B cell (primary cell): ENCODE results near the gene ZNF679. TPM values are rescaled to one million over a fixed set of nuclear protein-coding genes. Genes with fewer than 3 reads are reported as not detected.

Experiments
- ATAC-seq: fragments of 200-7000 bp; cut with Tn5 transposase; one replicate; pipeline ENCODE4 v1.10.0; 2021; ENCODE audit warnings: low read depth, mild to moderate bottlenecking, moderate number of reproducible peaks, moderate library complexity
- CTCF ChIA-PET: fragments of 350-600 bp; sonication (Branson Sonifier 250); formaldehyde crosslinking; loops from one replicate; lab custom pipeline; 2021; ENCODE audit warnings: antibody characterized with exemption, inconsistent platforms; lab: Charles Lee
- POLR2A ChIA-PET: fragments of 350-600 bp; sonication (Branson Sonifier 250); formaldehyde crosslinking; loops from one replicate; lab custom pipeline; 2021; ENCODE audit warnings: antibody characterized with exemption; lab: Charles Lee
- DNase-seq: peaks from one replicate; pipeline ENCODE4 v3.0.0; 2013
- H2AFZ ChIP-seq: 2 replicates; pipeline ENCODE4 v1.6.1; 2012; ENCODE audit warnings: mild to moderate bottlenecking, low read depth, low read length; ENCODE audit not compliant: insufficient read depth, poor library complexity, severe bottlenecking
- H3K27ac ChIP-seq, 2 donors: 1 replicate in 1 of 2; 2 replicates in 1 of 2; pipeline ENCODE4 v1.5.1; 2012 to 2013; ENCODE audit warnings: low read length in 2 of 2, mild to moderate bottlenecking in 2 of 2, moderate library complexity in 1 of 2
- H3K27me3 ChIP-seq, 4 experiments: fragments of 200-600 bp in 1 of 4; sonication (generic) in 1 of 4; replicated peaks in 1 of 4; 1 replicate in 2 of 4; 2 replicates in 2 of 4; pipeline versions ENCODE4 v1.6.1 to v1.7.0; 2013 to 2016; ENCODE audit warnings: low read length in 3 of 4, mild to moderate bottlenecking in 2 of 4, mixed read lengths in 1 of 4, moderate library complexity in 1 of 4; ENCODE audit not compliant: insufficient read depth in 4 of 4, control insufficient read depth in 3 of 4; ENCODE audit errors: control extremely low read depth in 1 of 4
- H3K36me3 ChIP-seq, 2 experiments: replicated peaks in 1 of 2; 1 replicate in 1 of 2; 2 replicates in 1 of 2; pipeline versions ENCODE4 v1.6.1 to v1.7.1; 2013; ENCODE audit warnings: low read length in 1 of 2; ENCODE audit not compliant: insufficient read depth in 2 of 2, control insufficient read depth in 1 of 2; ENCODE audit errors: control extremely low read depth in 1 of 2, extremely low read depth in 1 of 2
- H3K4me1 ChIP-seq, 2 donors: fragments of 200-600 bp in 1 of 2; sonication (generic) in 1 of 2; 1 replicate in 1 of 2; 2 replicates in 1 of 2; pipeline versions ENCODE4 v1.5.1 to v1.6.1; 2013 to 2017; ENCODE audit warnings: low read length in 2 of 2; ENCODE audit not compliant: control insufficient read depth in 2 of 2, insufficient read depth in 2 of 2
- H3K4me2 ChIP-seq: replicated peaks from 2 replicates; pipeline ENCODE3; 2012; ENCODE audit warnings: mild to moderate bottlenecking, low read depth, low read length; ENCODE audit not compliant: poor library complexity, severe bottlenecking
- H3K4me3 ChIP-seq, 5 experiments: fragments of 200-600 bp in 1 of 5; sonication (generic) in 1 of 5; 1 replicate in 3 of 5; 2 replicates in 2 of 5; pipeline versions ENCODE4 v1.5.1 to v1.7.0; 2011 to 2016; ENCODE audit warnings: low read length in 4 of 5, mild to moderate bottlenecking in 4 of 5, low read depth in 2 of 5, control low read depth in 1 of 5, moderate library complexity in 1 of 5; ENCODE audit not compliant: insufficient read depth in 1 of 5; ENCODE audit errors: control extremely low read depth in 1 of 5, extremely low read depth in 1 of 5
- H3K79me2 ChIP-seq: fragments of 200-600 bp; sonication (generic); one replicate; pipeline ENCODE4 v1.6.0; 2016; ENCODE audit warnings: low read length; ENCODE audit not compliant: control insufficient read depth, insufficient read depth
- H3K9ac ChIP-seq: fragments of 200-600 bp; sonication (generic); 2 replicates; pipeline ENCODE4 v1.6.1; 2017; ENCODE audit warnings: mild to moderate bottlenecking, low read length, moderate library complexity
- H3K9me3 ChIP-seq, 3 donors: one replicate each; pipeline versions ENCODE4 v1.6.1 to v1.7.1; 2013; ENCODE audit warnings: low read length in 2 of 3; ENCODE audit not compliant: control insufficient read depth in 2 of 3, insufficient read depth in 1 of 3; ENCODE audit errors: control extremely low read depth in 1 of 3
- H4K20me1 ChIP-seq: 2 replicates; pipeline ENCODE4 v1.6.0; 2012; ENCODE audit warnings: mild to moderate bottlenecking, low read length; ENCODE audit not compliant: insufficient read depth, control insufficient read depth, poor library complexity, severe bottlenecking
- H3K27ac Mint-ChIP-seq: one replicate; pipeline ENCODE4 v1.8.0; 2021; ENCODE audit warnings: mixed read lengths
- H3K27me3 Mint-ChIP-seq: one replicate; pipeline ENCODE4 v1.8.0; 2021; ENCODE audit warnings: mixed read lengths
- H3K4me1 Mint-ChIP-seq: one replicate; pipeline ENCODE4 v1.8.0; 2021; ENCODE audit warnings: mixed read lengths
- H3K4me3 Mint-ChIP-seq: one replicate; pipeline ENCODE4 v1.8.0; 2021; ENCODE audit warnings: mixed read lengths
- H3K9me3 Mint-ChIP-seq: one replicate; pipeline ENCODE4 v1.8.0; 2022; ENCODE audit warnings: mixed read lengths; ENCODE audit not compliant: insufficient read depth
- CTCF ChIP-seq: fragments of 200-600 bp; IDR thresholded peaks from one replicate; pipeline ENCODE4 v1.8.0; 2022; ENCODE audit warnings: antibody characterized with exemption, mild to moderate bottlenecking
- EZH2 ChIP-seq: IDR thresholded peaks from 2 replicates; pipeline ENCODE4 v1.6.1; 2012; ENCODE audit warnings: borderline replicate concordance, low read depth, mild to moderate bottlenecking, moderate library complexity, low read length; ENCODE audit not compliant: insufficient read depth, poor library complexity, severe bottlenecking
- WGBS: methylation state at CpG from one replicate; pipeline ENCODE4 v1.1.5; 2013; ENCODE audit warnings: missing lambda C conversion rate; ENCODE audit not compliant: insufficient coverage; 5-methylcytosine and 5-hydroxymethylcytosine counted together
- intact Hi-C: fragments of 100-400 bp; cut with micrococcal nuclease; formaldehyde crosslinking; loops from one replicate; pipeline ENCODE4 v1.10.0; 2022
- polyA plus RNA-seq: library from polyadenylated mRNA; depleted of rRNA; stranded (reverse); fragments of >200 nt; gene quantifications from 2 replicates; pipeline ENCODE4 v1.2.3, GENCODE V29; 2012
- total RNA-seq, 2 donors: library from RNA; stranded (reverse); fragments of 120-200 nt in 1 of 2; gene quantifications; 1 replicate in 1 of 2; 2 replicates in 1 of 2; pipeline versions ENCODE4 v1.2.3 to v1.2.4, GENCODE V29; 2013 to 2022

ZNF679 gene
- total and polyA plus RNA-seq, 2 donors (not counting 1 experiment from before 2014, with no cell fraction given): not detected

GRCh38 chr7:64192148-64192704, 36.0 kb upstream of the ZNF679 start:
- Mint-ChIP-seq H3K4me1 (no peaks in the 10 kb centered on the region), H3K9me3 (peaks cover 13% of the 10 kb centered on the region), H3K27me3 (no peaks in the 10 kb centered on the region), H3K4me3 (no peak overlapping the region), H3K27ac (no peak overlapping the region)
- no peaks in the 10 kb centered on the region for H3K36me3 ChIP-seq
- H2AFZ ChIP-seq: no peak overlapping the region
- no peaks in the 10 kb centered on the region for H3K79me2 ChIP-seq
- intact Hi-C loops: no loop called here
- H3K9me3 ChIP-seq: peaks cover 0 to 38% (median 7%) of the 10 kb centered on the region in 3 donors
- no peak overlapping the region for H3K4me3 ChIP-seq
- TF ChIP-seq CTCF (no peak), EZH2 (no peak)
- ChIA-PET POLR2A (no interaction called here), CTCF (no interaction called here)
- 94% methylated on average over 24 of the region's 24 CpGs for WGBS
- no peaks in the 10 kb centered on the region for H3K4me1 ChIP-seq
- H3K9ac ChIP-seq: no peak overlapping the region
- H3K27me3 ChIP-seq: no peaks in the 10 kb centered on the region
- no peak overlapping the region for H3K27ac ChIP-seq
- ATAC-seq: no peak
- no peaks in the 10 kb centered on the region for H4K20me1 ChIP-seq
- H3K4me2 ChIP-seq: no peak overlapping the region
- DNase-seq: no peak

DNA sequence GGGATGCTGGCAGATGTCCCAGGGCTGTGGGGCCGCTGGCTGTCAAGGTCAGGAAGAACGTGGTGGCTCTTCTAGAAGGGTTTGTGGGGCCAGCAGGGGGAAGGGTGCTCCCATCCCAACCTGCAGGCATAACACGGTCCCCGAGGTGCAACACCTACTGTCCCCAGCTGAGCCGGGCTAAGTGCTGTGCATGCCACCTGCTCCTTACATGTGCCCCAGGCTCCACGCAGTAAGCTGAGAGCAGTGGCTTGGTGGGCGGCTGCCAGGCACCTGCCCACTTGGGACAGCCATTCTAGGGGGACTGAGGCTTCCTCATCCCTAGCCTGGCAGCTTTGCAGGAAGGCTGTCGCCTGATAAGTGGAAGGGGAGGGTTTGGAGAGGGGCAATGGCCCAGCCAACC, 35.5 kb upstream of the ZNF679 start:
- peaks cover 12% of the 10 kb centered on the region for H3K9me3 Mint-ChIP-seq
- CTCF ChIA-PET: no interaction called here

More for the DNA sequence above, 35.5 kb upstream of the ZNF679 start:
- Histone ChIP-seq H3K36me3 (no peaks in the 10 kb centered on the region), H3K79me2 (no peaks in the 10 kb centered on the region), H3K4me1 (no peaks in the 10 kb centered on the region), H3K9ac (no peak overlapping the region), H3K4me2 (no peak overlapping the region), H3K27me3 (no peaks in the 10 kb centered on the region), H3K27ac (no peak overlapping the region), H2AFZ (no peak overlapping the region), H4K20me1 (no peaks in the 10 kb centered on the region), H3K9me3 (peaks cover 0 to 36% (median 6%) of the 10 kb centered on the region in 3 donors), H3K4me3 (no peak overlapping the region)
- intact Hi-C loops: no loop called here
- Mint-ChIP-seq H3K27ac (no peak overlapping the region), H3K4me1 (no peaks in the 10 kb centered on the region), H3K4me3 (no peak overlapping the region), H3K27me3 (no peaks in the 10 kb centered on the region)
- POLR2A ChIA-PET: no interaction called here
- DNase-seq (no peak), ATAC-seq (no peak)
- TF ChIP-seq EZH2: no peak
- WGBS: 79% methylated on average over 8 of the region's 8 CpGs
